CD4-positive, alpha-beta T cell treated with Interleukin-12 subunit alpha and Interleukin-12 subunit beta, for 1 hour (primary cell): ENCODE results near the gene FAIM.
"Not testable (repeated sequence)": the region's sequence is repeated elsewhere in the genome, so short reads cannot be mapped to it uniquely, and the experiment has no call there.

Experiments
- DNase-seq: peaks from one replicate; pipeline ENCODE4 v3.0.0-alpha.2; 2020

Gene FAIM

DNA sequence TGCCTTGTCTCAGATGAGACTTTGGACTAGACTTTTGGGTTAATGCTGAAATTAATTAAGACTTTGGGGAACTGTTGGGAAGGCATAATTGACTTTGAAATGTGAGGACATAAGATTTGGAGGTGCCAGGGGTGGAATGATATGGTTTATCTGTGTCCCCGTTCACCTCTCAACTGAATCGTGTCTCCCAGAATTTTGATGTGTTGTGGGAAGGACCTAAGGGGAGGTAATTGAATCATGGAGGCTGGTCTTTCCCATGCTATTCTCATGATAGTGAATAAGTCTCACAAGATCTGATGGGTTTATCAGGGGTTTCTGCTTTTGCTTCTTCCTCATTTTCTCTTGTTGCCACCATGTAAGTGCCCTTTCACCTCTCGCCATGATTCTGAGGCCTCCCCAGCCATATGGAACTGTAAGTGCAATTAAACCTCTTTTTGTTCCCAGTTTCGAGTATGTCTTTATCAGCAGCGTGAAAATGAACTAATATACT is 4.4 kb upstream of the FAIM start:
- not testable (repeated sequence) for DNase-seq

GRCh38 chr3:138609898-138610266 is 1.3 kb downstream of the FAIM start:
- DNase-seq, result no peak

- DNase-seq, result no peak
Observed at GRCh38 chr3:138615462-138615861, 6.9 kb downstream of the FAIM start.

DNA sequence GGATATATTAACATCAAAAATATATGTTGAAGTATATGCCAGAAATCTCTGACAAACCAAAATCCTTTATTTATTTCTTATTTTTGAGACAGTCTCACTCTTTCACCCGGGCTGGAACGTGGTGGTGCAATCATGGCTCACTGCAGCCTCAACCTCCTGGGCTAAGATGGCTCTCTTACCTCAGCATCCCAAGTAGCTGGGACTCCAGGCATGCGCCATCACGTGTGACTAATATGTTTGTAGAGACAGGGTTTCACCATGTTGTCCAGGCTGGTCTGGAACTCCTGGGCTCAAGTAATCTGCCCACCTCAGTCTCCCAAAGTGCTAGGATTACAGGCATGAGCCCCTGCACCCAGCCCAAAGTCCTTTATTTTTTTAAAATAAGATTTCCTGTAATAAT is 11.9 kb downstream of the FAIM start:
- no peak for DNase-seq

- DNase-seq, result no peak
Observed at GRCh38 chr3:138624518-138624917, 15.9 kb downstream of the FAIM start.

DNA sequence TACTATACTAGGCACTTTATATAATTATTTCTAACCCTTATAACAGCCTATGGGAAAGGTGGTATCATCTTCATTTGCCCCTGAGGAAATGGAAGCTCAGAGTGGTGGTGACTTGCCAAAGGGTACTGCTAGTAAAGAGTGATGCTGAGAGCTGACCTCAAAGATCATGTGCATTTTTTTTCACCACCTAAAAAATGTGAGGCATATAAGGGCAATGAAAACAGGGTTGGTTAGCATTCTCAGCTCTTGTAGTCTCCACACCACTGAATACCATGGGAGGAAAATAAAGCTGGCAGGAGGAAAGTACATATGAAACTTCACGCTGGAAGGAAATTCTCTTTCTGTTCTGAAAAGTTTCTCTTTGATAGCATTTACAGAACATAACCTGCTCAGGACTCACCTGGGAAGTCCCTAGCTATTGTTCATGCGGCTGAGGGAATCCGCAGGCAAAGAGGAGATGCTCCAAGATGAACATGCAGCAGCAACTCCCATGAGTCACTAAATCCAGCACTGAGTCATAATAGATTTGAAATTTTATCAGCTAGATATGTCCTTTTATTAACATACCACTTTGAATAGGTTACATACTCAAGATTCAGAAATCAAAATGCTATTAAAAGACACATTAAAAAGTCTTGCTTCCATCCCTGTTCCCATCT is 17.3 kb downstream of the FAIM start:
- DNase-seq, result no peak

GRCh38 chr3:138629526-138629925 is 21.0 kb downstream of the FAIM start:
- DNase-seq, result no peak

DNA sequence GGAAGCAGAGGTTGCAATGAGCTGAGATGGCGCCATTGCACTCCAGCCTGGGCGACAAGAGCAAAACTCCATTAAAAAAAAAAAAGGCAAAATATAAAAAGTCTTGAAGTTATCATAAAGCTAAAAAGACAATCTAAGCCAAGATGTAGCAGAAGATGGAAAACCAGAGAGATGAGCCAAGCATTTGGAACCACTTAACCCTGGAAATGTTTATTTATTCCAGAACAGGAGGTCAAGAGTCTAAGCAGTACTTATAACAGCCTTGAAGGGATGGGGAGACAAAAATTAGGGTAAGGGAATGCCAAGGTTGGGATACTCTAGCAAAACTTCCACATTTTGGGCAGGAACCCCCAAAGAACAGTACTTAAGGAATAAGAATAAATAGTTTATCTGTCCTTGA is 30.1 kb downstream of the FAIM start:
- DNase-seq, result no peak

DNA sequence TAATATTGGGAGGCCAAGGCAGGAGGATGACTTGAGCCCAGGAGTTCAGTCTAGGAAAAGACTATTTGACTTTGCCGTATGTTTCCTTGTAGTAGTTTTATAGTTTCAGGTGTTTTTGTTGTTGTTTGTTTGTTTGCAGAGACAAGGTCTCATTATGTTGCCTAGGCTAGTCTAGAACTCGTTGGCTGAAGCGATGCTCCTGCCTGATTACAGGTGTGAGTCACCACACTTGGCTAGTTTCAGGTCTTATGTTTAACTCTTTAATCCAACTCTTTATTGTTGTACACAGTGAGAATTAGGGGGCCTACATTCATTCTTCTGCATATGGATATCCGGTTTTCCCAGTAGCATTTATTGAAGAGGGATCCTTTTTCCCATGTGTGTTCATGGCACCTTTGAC is 32.0 kb downstream of the FAIM start:
- DNase-seq, result no peak

DNA sequence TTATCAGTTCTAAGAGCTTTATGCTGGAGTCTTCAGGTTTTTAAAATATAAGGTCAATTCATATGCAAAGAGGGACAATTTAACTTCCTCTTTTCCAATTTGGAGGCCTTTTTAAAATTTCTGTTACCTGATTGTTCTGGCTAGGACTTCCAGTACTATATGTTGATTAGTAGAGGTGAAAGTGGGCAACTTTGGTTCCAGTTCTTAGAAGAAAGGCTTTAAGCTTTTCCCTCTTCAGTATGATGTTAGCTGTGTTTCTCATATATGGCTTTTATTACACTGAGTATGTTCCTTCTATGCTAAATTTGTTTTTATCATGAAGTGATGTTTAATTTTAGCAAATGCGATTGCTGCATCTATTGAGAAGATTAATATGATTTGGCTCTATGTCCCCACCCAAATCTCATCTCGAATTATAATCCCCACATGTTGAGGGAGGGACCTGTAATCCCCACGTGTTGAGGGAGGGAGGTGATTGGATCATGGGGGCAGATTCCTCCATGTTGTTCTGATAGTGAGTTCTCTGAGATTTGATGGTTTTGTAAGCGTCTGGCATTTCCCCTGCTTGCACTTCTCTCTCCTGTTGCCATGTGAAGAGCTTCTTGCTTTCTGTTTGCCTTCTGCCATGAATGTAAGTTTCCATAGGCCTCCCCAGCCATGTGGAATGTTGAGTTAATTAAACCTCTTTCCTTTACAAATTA is 33.8 kb downstream of the FAIM start:
- no peak for DNase-seq

DNA sequence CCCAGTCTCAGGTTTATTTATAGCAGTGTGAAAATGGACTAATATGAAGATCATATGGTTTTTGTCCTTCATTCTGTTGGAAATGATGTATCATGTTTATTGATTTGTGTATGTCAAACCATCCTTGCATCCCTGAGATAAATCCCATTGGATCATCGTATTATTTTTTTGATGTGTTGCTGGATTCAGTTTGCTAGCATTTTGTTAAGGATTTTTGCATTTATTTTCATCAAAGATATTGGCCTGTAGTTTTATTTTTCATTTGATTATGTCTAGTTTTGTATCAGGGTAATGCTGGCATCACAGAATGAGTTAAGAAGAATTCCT is 34.3 kb downstream of the FAIM start:
- no peak for DNase-seq

GRCh38 chr3:138646008-138646407 is 37.4 kb downstream of the FAIM start:
- DNase-seq, result no peak

DNA sequence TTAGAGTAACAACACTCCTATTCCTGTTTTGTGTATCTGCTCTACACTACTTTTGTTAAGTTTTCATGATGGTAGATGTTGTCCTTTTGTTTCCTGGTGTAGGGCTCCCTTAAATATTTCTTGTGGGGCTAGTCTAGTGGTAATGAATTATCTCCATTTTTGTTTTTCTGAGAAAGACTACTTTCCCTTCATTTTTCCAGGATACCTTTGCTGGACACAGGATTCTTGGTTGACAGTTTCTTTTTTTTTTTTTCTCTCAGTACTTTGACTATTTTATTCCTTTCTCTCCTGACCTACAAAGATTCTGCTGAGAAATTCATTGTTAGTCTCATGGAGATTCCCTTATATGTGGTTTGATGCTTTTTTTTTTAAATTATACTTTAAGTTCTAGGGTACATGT is 37.9 kb downstream of the FAIM start:
- no peak for DNase-seq

DNA sequence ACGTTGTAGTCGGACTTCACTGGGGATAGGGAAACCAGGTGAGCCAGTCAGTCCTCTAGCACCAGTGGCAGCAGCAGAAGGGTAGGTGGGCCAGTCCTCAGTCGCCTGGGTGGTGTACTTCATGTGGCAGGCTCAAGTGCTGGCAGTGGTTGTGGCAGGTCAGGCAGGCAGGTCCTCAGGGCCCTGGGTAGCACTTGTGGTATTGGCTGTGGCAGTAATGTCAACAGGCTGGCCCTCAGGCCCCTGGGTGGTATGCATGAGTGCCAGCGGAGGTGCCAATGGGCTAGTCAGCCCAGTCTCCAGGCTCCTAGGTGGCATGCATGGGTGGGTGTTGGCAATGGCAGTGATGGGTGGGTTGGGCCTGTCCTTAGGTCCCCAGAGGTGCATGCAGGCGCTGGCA is 40.6 kb downstream of the FAIM start:
- DNase-seq, result no peak

- DNase-seq, result no peak
Observed at GRCh38 chr3:138653567-138653966, 45.0 kb downstream of the FAIM start.

DNA sequence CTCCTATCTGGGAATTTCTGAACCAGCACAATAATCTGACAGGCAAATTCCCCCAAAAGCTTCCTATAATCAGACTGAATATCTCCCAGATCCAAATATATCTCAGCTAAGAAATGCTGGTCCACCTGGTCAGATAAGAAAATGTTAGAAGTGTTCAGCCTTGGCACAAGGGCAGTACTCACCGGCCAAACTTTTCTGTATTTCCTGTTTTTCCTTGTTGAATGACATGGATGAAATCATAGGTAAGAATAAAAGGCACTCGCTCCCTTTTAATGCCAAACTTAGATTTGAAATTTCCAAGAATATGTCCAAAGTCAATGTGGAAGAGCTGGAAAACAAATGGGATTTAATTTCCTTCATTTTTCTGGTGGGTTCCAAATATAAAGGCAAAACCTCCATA is 48.9 kb downstream of the FAIM start:
- DNase-seq, result no peak

DNA sequence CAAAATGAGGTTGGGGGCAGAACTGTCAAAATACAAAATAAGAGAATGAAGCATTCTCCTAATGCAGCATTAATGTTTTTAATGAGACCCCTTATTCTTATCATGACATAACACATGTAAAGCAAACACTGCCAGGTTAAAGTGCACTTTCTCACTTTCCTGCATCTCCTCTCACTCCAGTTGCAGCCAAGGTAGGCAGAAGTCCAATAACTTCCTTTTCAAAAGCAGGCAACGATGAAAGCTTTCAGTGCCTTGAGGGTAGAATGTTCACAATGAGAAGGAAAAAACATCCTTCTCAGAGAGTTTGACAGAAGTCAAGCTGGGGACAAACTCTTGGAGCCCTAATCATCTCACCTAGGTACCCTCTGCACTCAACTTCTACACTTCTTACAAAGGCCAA is 59.5 kb downstream of the FAIM start:
- no peak for DNase-seq

GRCh38 chr3:138670407-138670806 is 61.8 kb downstream of the FAIM start:
- no peak for DNase-seq

DNA sequence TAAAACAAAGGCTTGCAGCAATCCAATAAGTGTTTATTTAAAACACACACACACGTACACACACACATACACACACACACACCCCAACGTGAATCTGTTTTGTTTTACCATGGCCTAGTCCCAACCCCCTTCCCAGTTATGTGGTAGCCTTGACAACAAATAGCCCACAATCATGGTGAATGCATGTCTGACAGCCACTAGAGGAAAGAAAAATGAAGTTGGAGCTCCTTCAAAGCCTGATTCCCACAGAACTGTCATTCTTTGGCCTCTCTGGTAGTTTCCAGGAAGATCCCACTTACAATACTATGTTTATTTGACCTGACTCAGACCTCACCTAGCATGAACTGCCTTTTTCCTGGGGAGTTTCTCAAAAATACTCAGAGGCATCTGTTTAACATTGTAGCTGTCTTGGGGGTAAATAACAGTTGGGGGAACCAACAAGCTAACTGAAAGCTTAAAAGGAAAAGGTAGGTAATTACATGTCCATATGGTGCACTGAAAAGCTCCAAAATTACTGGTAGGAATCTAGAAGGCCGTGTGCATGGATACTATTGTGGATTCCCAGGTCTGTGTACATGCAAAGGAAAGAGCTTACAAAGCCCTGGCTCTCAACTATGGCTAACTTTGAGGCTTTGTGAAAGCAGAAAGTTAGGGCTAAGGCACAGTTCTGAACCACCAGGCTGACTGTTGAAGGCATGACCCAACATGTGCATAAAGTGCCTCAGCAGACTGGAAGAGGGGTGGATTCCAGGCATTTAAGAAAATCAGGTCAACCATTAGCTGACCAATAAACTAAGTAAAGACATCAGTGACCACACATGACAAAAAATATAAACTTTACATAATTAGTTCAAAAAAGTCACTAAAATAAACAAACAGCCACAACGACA is 65.3 kb downstream of the FAIM start:
- DNase-seq, result no peak

GRCh38 chr3:138675393-138675792 is 66.8 kb downstream of the FAIM start:
- DNase-seq, result no peak

GRCh38 chr3:138678086-138678485 is 69.5 kb downstream of the FAIM start:
- DNase-seq, result no peak

DNA sequence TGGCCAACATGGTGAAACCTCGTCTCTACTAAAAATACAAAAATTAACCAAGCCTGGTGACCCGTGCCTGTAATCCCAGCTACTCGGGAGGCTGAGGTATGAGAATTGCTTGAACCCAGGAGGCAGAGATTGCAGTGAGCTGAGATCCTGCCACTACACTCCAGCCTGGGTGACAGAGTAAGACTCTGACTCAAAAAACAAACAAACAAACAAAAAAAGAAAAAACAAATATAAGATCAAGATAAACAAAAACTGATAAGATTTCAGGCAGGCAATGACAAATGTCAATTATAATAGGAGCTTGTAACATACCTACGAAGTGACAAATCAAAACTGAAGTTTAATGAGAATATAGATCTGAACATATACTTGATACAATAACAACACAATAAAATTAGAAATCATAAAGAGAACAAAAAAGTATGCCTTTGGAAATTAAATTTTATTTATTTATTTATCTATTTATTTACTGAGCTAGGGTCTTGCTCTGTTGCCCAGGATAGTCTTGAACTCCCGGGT is 70.4 kb downstream of the FAIM start:
- DNase-seq, result no peak

GRCh38 chr3:138680974-138681373 is 72.4 kb downstream of the FAIM start:
- DNase-seq, result not testable (repeated sequence)
